SH-SY5Y (cell line): ENCODE measurements around the gene CIP2A.

Experiments
- GATA2 ChIP-seq: IDR thresholded peaks from 2 replicates; pipeline ENCODE4 v1.6.1; 2011; ENCODE audit warnings: mild to moderate bottlenecking, low read depth, low read length
- GATA3 ChIP-seq: IDR thresholded peaks from 2 replicates; pipeline ENCODE4 v1.6.1; 2011; ENCODE audit warnings: low read depth, mild to moderate bottlenecking, low read length, moderate library complexity

DNA sequence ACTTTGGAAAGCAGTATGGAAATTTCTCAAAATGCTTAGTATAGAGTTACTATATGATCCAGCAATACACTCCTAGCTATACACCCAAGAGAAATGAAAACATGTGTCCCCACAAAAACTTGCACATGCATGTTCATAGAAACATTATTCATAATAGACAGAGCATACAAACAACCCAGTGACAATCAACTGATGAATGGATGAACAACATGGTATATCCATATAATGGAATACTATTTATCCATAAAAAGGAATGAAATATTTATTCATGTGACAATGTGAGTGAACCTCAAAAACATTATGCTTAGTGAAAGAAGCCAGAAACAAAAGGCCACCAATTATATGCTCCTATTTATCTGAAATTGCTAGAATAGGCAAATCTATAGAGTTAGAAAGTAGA is 85.5 kb downstream of the CIP2A start:
- TF ChIP-seq GATA2: no peak
- no peak for TF ChIP-seq GATA3
